ENCODE data around the gene IFT81.
"Not testable (repeated sequence)": the region's sequence is repeated elsewhere in the genome, so short reads cannot be mapped to it uniquely, and the experiment has no call there.

The IFT81 gene

GRCh38 chr12:110124269-110124995, at the start of gene IFT81:
IFT81 (plus strand) TSS chr12:110124357; CDS start chr12:110127381, 3,024 bp downstream.
- peak; percentile 95 to 97 for DNase-seq (ENCODE audit: low read depth in 2 of 2)

GRCh38 chr12:110075880-110076279, 48.3 kb upstream of the IFT81 start:
- no peak for DNase-seq (ENCODE audit: low read depth in 2 of 2)

- no peak for DNase-seq (ENCODE audit: low read depth in 2 of 2)
Observed at GRCh38 chr12:110077800-110078199, 46.4 kb upstream of the IFT81 start.

DNA sequence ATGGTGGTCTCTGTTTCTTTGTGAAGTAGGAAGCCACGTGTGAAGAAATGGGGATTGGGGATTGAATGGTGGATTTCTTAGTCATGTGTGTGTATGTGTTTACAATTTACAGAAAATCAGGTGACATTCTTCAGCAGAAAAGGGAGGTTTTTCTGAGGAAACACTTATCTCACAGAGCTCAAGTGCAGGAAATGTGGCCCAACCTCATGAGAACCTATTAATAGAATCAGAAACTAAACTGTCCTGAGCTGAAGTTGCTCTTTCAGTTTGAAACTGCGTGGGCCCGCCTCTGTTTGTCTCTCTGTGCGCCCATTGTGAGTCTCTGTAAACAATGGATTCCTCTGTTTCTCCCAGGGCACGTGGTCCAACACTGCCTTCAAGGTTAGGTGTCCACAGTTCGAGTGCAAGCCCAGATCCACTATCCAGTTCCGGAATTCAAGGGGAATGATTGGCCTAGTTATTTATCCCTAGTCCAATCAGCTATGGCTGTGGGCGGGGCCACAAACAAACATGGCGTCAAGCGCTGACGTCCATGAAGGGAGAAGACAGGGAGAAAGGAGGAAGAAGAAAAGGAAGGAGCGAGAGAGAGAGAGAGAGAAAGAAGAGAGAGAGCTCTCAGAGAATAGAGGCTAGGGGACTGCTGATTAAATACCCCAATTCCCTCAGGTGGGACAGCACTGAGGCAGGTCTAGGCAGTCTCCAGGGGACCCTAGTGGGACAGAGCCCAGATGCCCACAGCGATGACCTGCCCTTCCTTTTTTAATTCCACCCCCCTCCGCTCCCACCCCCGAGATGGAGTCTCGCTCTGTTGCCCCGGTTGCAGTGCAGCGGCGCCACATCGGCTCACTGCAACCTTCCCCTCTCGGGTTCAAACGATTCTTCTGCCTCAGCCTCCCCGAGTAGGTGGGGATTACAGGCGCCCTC, 44.4 kb upstream of the IFT81 start:
- DNase-seq (ENCODE audit: low read depth in 2 of 2): peak; percentile 28 to 54

GRCh38 chr12:110080410-110080809, 43.7 kb upstream of the IFT81 start:
- no peak for DNase-seq (ENCODE audit: low read depth in 2 of 2)

DNA sequence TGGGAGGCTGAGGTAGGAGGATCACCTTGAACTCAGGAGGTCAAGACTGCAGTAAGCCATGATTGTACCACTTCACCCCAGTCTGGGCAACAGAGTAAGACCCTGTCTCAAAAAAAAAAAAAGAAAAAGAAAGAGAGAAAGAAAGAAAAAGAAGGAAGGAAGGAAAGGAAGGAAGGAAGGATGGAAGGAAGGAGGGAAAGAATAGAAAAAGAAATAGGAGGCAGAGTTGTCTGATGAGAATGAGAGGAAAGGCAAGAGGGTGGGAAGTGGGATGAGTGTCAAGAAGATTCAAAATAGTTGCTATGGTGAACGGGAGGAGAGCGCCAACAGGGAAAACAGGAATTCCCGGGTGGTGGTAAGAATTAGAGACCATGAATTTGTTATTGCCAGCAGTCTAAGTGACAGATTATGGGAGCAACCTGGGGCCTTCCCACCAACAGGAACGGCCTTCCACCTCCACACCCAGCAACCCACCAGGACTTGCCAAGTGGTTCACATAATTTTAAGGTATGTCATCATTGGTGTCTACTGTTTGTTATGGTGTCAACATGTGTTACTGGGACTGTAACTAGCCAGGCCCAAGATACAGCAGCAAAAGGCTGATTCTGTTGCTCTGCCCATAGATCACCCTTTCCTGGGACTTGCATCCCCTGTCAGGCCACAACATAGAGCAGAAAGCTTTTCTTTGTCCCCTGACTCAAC, 39.7 kb upstream of the IFT81 start:
- no peak for DNase-seq (ENCODE audit: low read depth in 2 of 2)

- DNase-seq (ENCODE audit: low read depth in 2 of 2): not testable (repeated sequence)
Observed at GRCh38 chr12:110088216-110088615, 35.9 kb upstream of the IFT81 start.

DNA sequence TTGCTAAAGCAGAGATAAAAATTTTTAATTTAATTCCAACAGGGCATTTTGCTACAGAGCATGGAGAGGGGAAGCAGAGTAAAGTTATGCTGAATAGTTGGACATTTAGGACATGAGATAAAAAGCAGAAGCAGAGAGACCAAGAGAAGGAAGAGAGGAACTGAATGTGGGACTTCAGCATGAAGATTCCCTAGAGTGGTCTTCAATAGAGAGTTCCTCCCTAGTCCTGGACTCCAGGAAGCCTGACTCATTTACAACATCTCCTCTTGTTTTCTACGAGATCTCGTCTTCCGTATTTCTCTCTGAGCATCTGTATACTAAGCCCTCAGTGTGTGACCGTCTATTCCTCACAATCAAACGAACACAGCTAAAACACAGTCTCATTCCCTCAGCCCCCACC, 35.2 kb upstream of the IFT81 start:
- no peak for DNase-seq (ENCODE audit: low read depth in 2 of 2)

GRCh38 chr12:110090266-110091135, 33.7 kb upstream of the IFT81 start:
- DNase-seq (ENCODE audit: low read depth in 2 of 2): no peak

DNA sequence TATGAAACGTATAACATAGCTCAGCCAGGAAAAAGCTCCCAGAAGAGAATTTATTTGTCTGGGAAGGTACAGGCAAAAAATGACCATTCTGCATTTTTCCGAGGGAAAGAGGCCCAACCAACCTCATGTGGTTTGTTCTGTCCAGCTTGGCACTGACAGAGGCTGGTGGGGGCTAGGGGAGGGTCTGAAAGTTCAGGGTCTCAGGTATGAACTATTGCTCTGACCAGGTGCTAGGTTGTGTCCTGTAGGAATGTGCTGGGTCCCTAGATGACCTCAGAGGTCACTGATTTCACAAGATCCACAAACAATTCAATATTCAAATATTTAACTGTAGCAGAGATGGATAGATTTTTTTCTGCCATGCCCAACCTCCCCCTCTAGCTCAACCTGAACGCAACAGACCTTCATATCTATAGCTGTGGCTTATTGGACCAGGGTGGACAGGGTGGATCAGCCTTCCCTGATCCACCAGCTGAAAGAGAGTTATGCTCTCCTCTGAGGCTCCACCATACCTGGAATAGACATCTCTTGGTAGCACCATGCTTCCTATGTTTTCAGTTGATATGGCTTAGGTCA, 32.9 kb upstream of the IFT81 start:
- no peak for DNase-seq (ENCODE audit: low read depth in 2 of 2)

DNA sequence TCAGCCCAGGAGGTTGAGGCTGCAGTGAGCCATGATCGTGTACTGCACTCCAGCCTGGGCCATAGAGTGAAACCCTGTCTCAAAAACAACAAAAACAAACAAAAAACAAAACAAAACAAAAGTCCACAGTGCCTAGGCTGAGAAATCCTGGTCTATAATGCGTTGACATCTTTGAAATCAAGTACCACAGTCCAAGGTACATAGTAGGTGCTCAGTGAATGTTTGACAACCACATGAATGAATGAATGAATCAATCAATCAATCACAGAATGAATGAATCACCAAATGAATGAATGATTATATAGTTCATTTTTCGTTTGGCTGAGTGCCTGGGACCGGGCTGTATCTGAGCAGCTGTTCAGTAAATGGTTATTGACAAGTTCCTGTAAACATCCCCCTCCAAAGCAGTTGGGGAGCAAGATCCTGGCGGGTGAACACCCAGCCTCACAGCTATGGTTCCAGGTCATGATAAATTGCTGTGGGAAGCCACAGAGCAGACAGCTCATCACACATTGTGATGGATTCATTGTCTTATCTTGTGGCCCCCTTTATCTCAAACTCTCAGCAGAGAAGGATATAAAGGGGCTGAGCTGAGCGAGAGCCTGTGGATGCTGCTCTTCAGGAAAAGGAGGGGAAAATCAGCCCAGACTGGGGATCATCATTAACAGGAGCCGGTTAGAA, 30.4 kb upstream of the IFT81 start:
- DNase-seq (ENCODE audit: low read depth in 2 of 2): no peak

GRCh38 chr12:110100315-110100970, 23.7 kb upstream of the IFT81 start:
- DNase-seq (ENCODE audit: low read depth in 2 of 2): peak; percentile 23 to 43

- no peak for DNase-seq (ENCODE audit: low read depth in 2 of 2)
Observed at GRCh38 chr12:110102255-110102654, 21.9 kb upstream of the IFT81 start.

GRCh38 chr12:110104188-110105094, 19.7 kb upstream of the IFT81 start:
- no peak for DNase-seq (ENCODE audit: low read depth in 2 of 2)

GRCh38 chr12:110105159-110105558, 19.0 kb upstream of the IFT81 start:
- DNase-seq (ENCODE audit: low read depth in 2 of 2): no peak

- DNase-seq (ENCODE audit: low read depth in 2 of 2): no peak
Observed at GRCh38 chr12:110105986-110106385, 18.2 kb upstream of the IFT81 start.

GRCh38 chr12:110107369-110108281, 16.5 kb upstream of the IFT81 start:
- DNase-seq (ENCODE audit: low read depth in 2 of 2): no peak
